A673 (cell line): ENCODE measurements around the gene ATRNL1.

Experiments
- EZH2 ChIP-seq: fragments of 200-600 bp; sonication (generic); IDR thresholded peaks from 2 replicates; pipeline ENCODE4 v1.6.1; 2017; ENCODE audit warnings: borderline replicate concordance, low read depth, mild to moderate bottlenecking, mixed read lengths, antibody characterized with exemption, low read length; ENCODE audit not compliant: poor library complexity, severe bottlenecking
- TF ChIP-seq, protein P1 (sequence below): fragments of 300-800, 200-600 bp; sonication (generic); conservative IDR thresholded peaks from 2 replicates; pipeline ENCODE4 v1.5.1; 2017; ENCODE audit warnings: low read depth, mild to moderate bottlenecking, antibody characterized with exemption, low read length, moderate library complexity, mixed read lengths

DNA sequence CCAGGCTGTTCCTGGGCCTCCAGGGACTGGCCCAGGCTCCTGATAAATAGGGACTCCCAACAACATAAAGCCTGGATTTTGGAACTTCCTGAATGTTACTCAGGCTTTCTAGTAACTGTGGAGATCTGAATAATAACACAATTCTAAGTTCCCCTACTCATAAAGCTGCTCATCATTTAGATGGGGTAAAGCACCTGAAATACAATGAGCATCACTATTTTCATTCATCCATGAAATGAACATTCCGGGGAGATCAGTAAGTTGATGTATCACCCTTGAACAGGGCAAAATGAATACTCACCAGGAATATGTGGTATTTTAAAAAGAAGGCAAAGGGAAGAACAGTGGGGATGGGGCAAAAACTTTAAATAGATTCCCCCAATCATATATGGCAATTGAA, 48.3 kb upstream of the ATRNL1 start:
- TF ChIP-seq, protein P1, sequence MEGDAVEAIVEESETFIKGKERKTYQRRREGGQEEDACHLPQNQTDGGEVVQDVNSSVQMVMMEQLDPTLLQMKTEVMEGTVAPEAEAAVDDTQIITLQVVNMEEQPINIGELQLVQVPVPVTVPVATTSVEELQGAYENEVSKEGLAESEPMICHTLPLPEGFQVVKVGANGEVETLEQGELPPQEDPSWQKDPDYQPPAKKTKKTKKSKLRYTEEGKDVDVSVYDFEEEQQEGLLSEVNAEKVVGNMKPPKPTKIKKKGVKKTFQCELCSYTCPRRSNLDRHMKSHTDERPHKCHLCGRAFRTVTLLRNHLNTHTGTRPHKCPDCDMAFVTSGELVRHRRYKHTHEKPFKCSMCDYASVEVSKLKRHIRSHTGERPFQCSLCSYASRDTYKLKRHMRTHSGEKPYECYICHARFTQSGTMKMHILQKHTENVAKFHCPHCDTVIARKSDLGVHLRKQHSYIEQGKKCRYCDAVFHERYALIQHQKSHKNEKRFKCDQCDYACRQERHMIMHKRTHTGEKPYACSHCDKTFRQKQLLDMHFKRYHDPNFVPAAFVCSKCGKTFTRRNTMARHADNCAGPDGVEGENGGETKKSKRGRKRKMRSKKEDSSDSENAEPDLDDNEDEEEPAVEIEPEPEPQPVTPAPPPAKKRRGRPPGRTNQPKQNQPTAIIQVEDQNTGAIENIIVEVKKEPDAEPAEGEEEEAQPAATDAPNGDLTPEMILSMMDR: no peak
- TF ChIP-seq EZH2: no peak
